ENCODE results near the gene DLGAP4.

GRCh38 chr20:36341331-36342020, 35.3 kb downstream of the DLGAP4 start:
- TF ChIP-seq CTCF (optimal IDR thresholded peaks at IDR 0.05 in 1 of 3, IDR thresholded peaks at IDR 0.05 in 1 of 3, conservative IDR thresholded peaks at IDR 0.05 in 1 of 3; ENCODE audit: extremely low read depth in 1 of 3, insufficient read depth in 2 of 3, low read length in 3 of 3) (no peak), EZH2 (IDR thresholded peaks at IDR 0.05; ENCODE audit: low read length) (no peak)
